ENCODE measurements around the gene SSBP2.
"Not testable (repeated sequence)": the region's sequence is repeated elsewhere in the genome, so short reads cannot be mapped to it uniquely, and the experiment has no call there.

GRCh38 chr5:81714076-81714475, 36.8 kb downstream of the SSBP2 start:
- not testable (repeated sequence) for TF ChIP-seq EZH2phosphoT487 (IDR thresholded peaks at IDR 0.05; ENCODE audit: borderline replicate concordance); ZBTB33 (IDR thresholded peaks at IDR 0.05; ENCODE audit: extremely low read depth, insufficient replicate concordance, low read length); ZNF274 (IDR thresholded peaks at IDR 0.05; ENCODE audit: low read depth, low read length); CTCF (IDR thresholded peaks at IDR 0.05 in 2 of 3, conservative IDR thresholded peaks at IDR 0.05 in 1 of 3; ENCODE audit: borderline replicate concordance in 1 of 3, insufficient read depth in 1 of 3, low read depth in 2 of 3, low read length in 2 of 3); CEBPB (IDR thresholded peaks at IDR 0.05; ENCODE audit: low read depth)

Data from HCT116 (cell line).